ENCODE measurements around the gene RAB12. TPM values are rescaled to one million over a fixed set of nuclear protein-coding genes. Genes with fewer than 3 reads are reported as not detected.
A peak's percentile ranks its signal among the peaks of the same experiment; 100 is the strongest.
"Not testable (repeated sequence)": the region's sequence is repeated elsewhere in the genome, so short reads cannot be mapped to it uniquely, and the experiment has no call there.

Gene RAB12
- total RNA-seq, 1 experiment from 2014 or later, result 32.7 TPM

GRCh38 chr18:8647359-8647758 is 38.1 kb downstream of the RAB12 start:
- H3K4me1 ChIP-seq (ENCODE audit: control insufficient read depth in 1 of 2, insufficient read depth in 2 of 2, low read length in 2 of 2); H3K79me2 ChIP-seq (ENCODE audit: insufficient read depth, low read length); H3K9me3 ChIP-seq (ENCODE audit: control insufficient read depth in 1 of 2, insufficient read depth in 1 of 2, low read depth in 1 of 2, low read length in 2 of 2); CTCF ChIA-PET; H3K36me3 ChIP-seq (ENCODE audit: control insufficient read depth in 1 of 2, insufficient read depth in 2 of 2, low read length in 2 of 2); DNase-seq (ENCODE audit: low read depth, low spot score); POLR2A ChIA-PET; RAD21 ChIA-PET (ENCODE audit: low non-redundant PET in 1 of 2, low total read pairs in 2 of 2, uncharacterized antibody in 2 of 2, unreplicated experiment in 2 of 2); H3K27me3 ChIP-seq (ENCODE audit: insufficient read depth, low read length); H3K4me3 ChIP-seq (replicated peaks in 1 of 2; ENCODE audit: low read depth in 1 of 2, low read length in 2 of 2); H3K4me2 ChIP-seq (ENCODE audit: low read length); BruUV-seq (replicated peaks); H3K27ac ChIP-seq (ENCODE audit: low read depth, low read length); H3K9ac ChIP-seq (ENCODE audit: low read length); intact Hi-C loops (cut with micrococcal nuclease); H3K9me2 ChIP-seq (ENCODE audit: insufficient read depth); H2AFZ ChIP-seq (ENCODE audit: low read depth, low read length, poor library complexity, severe bottlenecking); H4K20me1 ChIP-seq (ENCODE audit: insufficient read depth); ATAC-seq: not testable (repeated sequence)

GRCh38 chr18:8651478-8652261 is 42.4 kb downstream of the RAB12 start:
- H2AFZ ChIP-seq (ENCODE audit: low read depth, low read length, poor library complexity, severe bottlenecking); POLR2A ChIA-PET; H4K20me1 ChIP-seq (ENCODE audit: insufficient read depth); H3K4me2 ChIP-seq (ENCODE audit: low read length); DNase-seq (ENCODE audit: low read depth, low spot score); BruUV-seq (replicated peaks); H3K27ac ChIP-seq (ENCODE audit: low read depth, low read length); H3K9me3 ChIP-seq (ENCODE audit: control insufficient read depth in 1 of 2, insufficient read depth in 1 of 2, low read depth in 1 of 2, low read length in 2 of 2); H3K36me3 ChIP-seq (ENCODE audit: control insufficient read depth in 1 of 2, insufficient read depth in 2 of 2, low read length in 2 of 2); H3K79me2 ChIP-seq (ENCODE audit: insufficient read depth, low read length); H3K4me1 ChIP-seq (ENCODE audit: control insufficient read depth in 1 of 2, insufficient read depth in 2 of 2, low read length in 2 of 2); H3K27me3 ChIP-seq (ENCODE audit: insufficient read depth, low read length); H3K9ac ChIP-seq (ENCODE audit: low read length); H3K4me3 ChIP-seq (replicated peaks in 1 of 2; ENCODE audit: low read depth in 1 of 2, low read length in 2 of 2); H3K9me2 ChIP-seq (ENCODE audit: insufficient read depth): not testable (repeated sequence)
- CTCF ChIA-PET, result interaction anchor here (1.1 kb wide), 1 partner anchor 336 kb away, joined by 4 read pairs; no protein-coding TSS in a partner anchor
- TF ChIP-seq CTCF (IDR thresholded peaks at IDR 0.05 in 2 of 3, conservative IDR thresholded peaks at IDR 0.05 in 1 of 3; ENCODE audit: borderline replicate concordance in 1 of 3, insufficient read depth in 1 of 3, low read depth in 2 of 3, low read length in 2 of 3), result peak in 1 of 3 experiments; percentile 17; a peak in 1 of 6 replicates
- intact Hi-C loops (cut with micrococcal nuclease), result loop anchor here (5.0 to 10.0 kb wide), 2 partner anchors 403 to 496 kb away; no protein-coding TSS in a partner anchor
- RAD21 ChIA-PET (ENCODE audit: low non-redundant PET in 1 of 2, low total read pairs in 2 of 2, uncharacterized antibody in 2 of 2, unreplicated experiment in 2 of 2), result interaction anchor here in 1 of 2 experiments (0.7 kb wide), 1 partner anchor 379 kb away, joined by 3 read pairs; no protein-coding TSS in a partner anchor
- peak; percentile 42; the same call in 1 of the 2 replicates for ATAC-seq
